Measurements from ENCODE around the gene CCDC57.

GRCh38 chr17:82248815-82249674 lies 36.4 kb upstream of the CCDC57 start:
- no peak for TF ChIP-seq CTCF (IDR thresholded peaks at IDR 0.05; ENCODE audit: borderline replicate concordance, extremely low read depth, low read length, poor library complexity, severe bottlenecking)
- no peak for TF ChIP-seq EZH2 (IDR thresholded peaks at IDR 0.05; ENCODE audit: borderline replicate concordance, low read depth, low read length, severe bottlenecking)
